Thoracic aorta (tissue), 2 donors: ENCODE measurements around the gene DYRK1A. TPM values are rescaled to one million over a fixed set of nuclear protein-coding genes. Genes with fewer than 3 reads are reported as not detected.

Source experiments
- ATAC-seq: fragments of 150-250 bp; one replicate; pipeline ENCODE4 v1.8.0; 2017; ENCODE audit warnings: low read depth; ENCODE audit not compliant: insufficient number of reproducible peaks, low FRiP score
- DNase-seq: peaks from one replicate; pipeline ENCODE4 v3.0.0-alpha.2; 2020; ENCODE audit warnings: low spot score
- H3K27ac ChIP-seq, 2 donors: fragments of 200-600 bp; sonication (generic); 1 replicate in 1 of 2; 2 replicates in 1 of 2; pipeline ENCODE4 v1.5.1; 2016; ENCODE audit warnings: mild to moderate bottlenecking in 2 of 2, moderate library complexity in 2 of 2
- H3K27me3 ChIP-seq: fragments of 200-600 bp; sonication (generic); replicated peaks from 2 replicates; pipeline ENCODE4 v1.6.0; 2016; ENCODE audit warnings: mild to moderate bottlenecking; ENCODE audit not compliant: insufficient read depth
- H3K36me3 ChIP-seq: fragments of 200-600 bp; sonication (generic); one replicate; pipeline ENCODE4 v1.5.1; 2016
- H3K4me1 ChIP-seq, 2 donors: fragments of 200-600 bp; sonication (generic); 1 replicate in 1 of 2; 2 replicates in 1 of 2; pipeline versions ENCODE4 v1.5.1 to v1.6.0; 2016; ENCODE audit warnings: low read depth in 2 of 2, mild to moderate bottlenecking in 1 of 2; ENCODE audit not compliant: control insufficient read depth in 1 of 2
- H3K4me3 ChIP-seq: fragments of 200-600 bp; sonication (generic); 2 replicates; pipeline ENCODE4 v1.5.1; 2016; ENCODE audit warnings: mild to moderate bottlenecking
- H3K9me3 ChIP-seq: fragments of 200-600 bp; sonication (generic); 2 replicates; pipeline ENCODE4 v1.5.1; 2016
- CTCF ChIP-seq: fragments of 200-600 bp; sonication (generic); IDR thresholded peaks from one replicate; pipeline ENCODE4 v1.5.1; 2019; ENCODE audit warnings: antibody characterized with exemption
- total RNA-seq, 2 donors: library from RNA; depleted of rRNA; stranded (reverse); fragments of >200 nt; gene quantifications; one replicate each; pipeline versions ENCODE4 v1.1.0 to v1.2.3, GENCODE V29; 2016

The DYRK1A gene
- total RNA-seq, 2 donors from 2014 or later = 77.2 to 93.8 TPM

GRCh38 chr21:37554661-37555379, 188.2 kb downstream of the DYRK1A start:
- DNase-seq = no peak
- Histone ChIP-seq H3K27ac (no peak overlapping the region), H3K4me1 (peaks cover 0 to 20% of the 10 kb centered on the region in 2 donors), H3K27me3 (no peaks in the 10 kb centered on the region), H3K4me3 (no peak overlapping the region), H3K36me3 (no peaks in the 10 kb centered on the region), H3K9me3 (no peaks in the 10 kb centered on the region)
- no peak for TF ChIP-seq CTCF
- no peak for ATAC-seq

- H3K27ac ChIP-seq = no peak overlapping the region
- H3K4me1 ChIP-seq = peaks cover 0 to 20% of the 10 kb centered on the region in 2 donors
- DNase-seq (no peak), ATAC-seq (no peak)
- no peak overlapping the region for H3K4me3 ChIP-seq
- no peaks in the 10 kb centered on the region for H3K9me3 ChIP-seq
- no peaks in the 10 kb centered on the region for H3K27me3 ChIP-seq
- H3K36me3 ChIP-seq = no peaks in the 10 kb centered on the region
- TF ChIP-seq CTCF = no peak
These were observed 189.2 kb downstream of the DYRK1A start for GRCh38 chr21:37555672-37556261.

DNA sequence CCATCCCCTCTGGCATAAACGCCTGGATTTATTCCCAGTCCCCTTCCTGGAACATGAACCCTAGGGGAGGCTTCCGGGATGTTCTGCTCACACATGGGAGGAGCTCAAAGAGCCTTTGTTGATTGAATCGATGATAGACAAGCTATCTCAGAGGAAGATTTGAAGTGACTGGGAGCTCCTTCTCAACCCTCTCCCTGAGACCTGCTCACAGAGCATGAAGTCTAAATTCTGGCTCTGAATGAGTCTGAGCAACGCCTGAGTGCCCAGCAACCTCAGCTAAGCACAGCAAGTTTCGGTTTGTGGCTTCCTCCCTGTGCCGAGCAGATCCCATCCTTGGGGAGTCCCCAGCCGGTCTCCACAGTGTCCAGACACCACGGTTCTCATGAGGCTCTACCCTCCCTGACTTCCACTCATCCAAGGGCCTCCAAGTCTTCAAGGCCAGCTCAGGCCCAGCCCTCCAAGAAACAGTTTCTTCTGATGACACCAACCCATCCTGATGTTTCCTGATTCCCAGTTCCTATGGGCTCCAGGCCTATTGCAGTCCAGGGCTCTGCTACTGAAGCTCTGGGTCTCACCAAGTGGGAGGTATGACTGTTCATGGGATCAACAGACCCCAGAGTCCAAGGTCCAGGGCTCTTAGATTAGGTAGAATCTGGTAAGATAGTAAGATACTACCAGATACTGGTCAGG, 190.8 kb downstream of the DYRK1A start:
- ATAC-seq = no peak
- H3K4me1 ChIP-seq = peaks cover 0 to 10% of the 10 kb centered on the region in 2 donors
- H3K36me3 ChIP-seq = no peaks in the 10 kb centered on the region
- no peak for TF ChIP-seq CTCF
- no peak for DNase-seq
- H3K4me3 ChIP-seq = no peak overlapping the region
- no peak overlapping the region for H3K27ac ChIP-seq
- no peaks in the 10 kb centered on the region for H3K9me3 ChIP-seq
- no peaks in the 10 kb centered on the region for H3K27me3 ChIP-seq

DNA sequence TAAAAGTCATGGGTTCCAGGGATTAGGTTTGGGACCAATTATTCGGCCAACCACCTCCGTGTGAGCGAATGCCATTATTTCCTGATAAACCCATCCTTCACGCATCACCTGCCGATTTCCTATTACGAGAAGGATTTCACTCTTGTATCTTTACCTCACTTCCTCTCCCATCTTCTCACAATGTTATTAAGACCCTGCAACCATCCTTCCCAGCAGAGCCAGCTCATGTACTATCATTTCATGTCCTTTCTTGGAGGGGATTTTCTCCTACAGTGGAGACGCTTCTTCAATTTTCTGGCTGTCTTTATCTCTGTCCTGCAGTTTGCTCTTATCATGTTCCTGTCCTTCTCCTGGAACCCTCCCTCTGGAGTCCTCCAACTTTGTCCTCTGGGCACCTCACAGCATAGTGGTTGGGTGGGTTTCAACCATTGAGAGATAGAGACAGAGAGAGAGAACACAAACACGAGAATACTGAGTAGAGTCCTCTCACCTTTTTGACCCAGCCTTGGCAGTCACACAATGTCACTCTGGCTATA, 192.2 kb downstream of the DYRK1A start:
- DNase-seq (no peak), ATAC-seq (no peak)
- Histone ChIP-seq H3K9me3 (no peaks in the 10 kb centered on the region), H3K27ac (no peak overlapping the region), H3K4me1 (peaks cover 4 to 7% of the 10 kb centered on the region in 2 donors), H3K27me3 (no peaks in the 10 kb centered on the region), H3K36me3 (no peaks in the 10 kb centered on the region), H3K4me3 (no peak overlapping the region)
- no peak for TF ChIP-seq CTCF

DNA sequence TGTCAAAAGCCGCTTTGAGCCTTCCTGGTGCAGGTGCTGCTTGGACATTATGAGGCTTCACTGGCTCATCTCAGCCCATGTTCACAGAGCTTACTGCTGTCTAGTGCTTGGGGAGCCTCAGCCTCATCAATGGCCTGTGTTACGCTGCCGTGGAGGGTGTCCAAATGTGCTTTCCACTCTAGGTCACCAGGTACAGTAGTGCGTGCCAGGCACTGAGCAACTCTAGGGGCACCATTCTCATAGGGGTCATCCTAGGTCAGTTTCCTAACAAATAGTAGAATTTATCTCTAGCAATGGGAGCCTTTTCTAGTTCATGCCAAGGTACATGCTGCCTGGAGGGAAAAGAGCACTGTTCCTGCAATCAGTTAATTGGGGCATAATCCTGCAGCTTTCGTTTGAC, 193.8 kb downstream of the DYRK1A start:
- Histone ChIP-seq H3K4me1 (peaks cover 8 to 16% of the 10 kb centered on the region in 2 donors), H3K4me3 (no peak overlapping the region), H3K36me3 (no peaks in the 10 kb centered on the region), H3K27ac (no peak overlapping the region), H3K27me3 (no peaks in the 10 kb centered on the region), H3K9me3 (no peaks in the 10 kb centered on the region)
- no peak for TF ChIP-seq CTCF
- DNase-seq (no peak), ATAC-seq (no peak)
